MV-4-11 (cell line): ENCODE measurements around the gene CASP12.

ENCODE experiments used
- DNase-seq: peaks from one replicate; lab custom pipeline; 2025; lab: John Stamatoyannopoulos, UW

Gene CASP12

GRCh38 chr11:104836691-104837090 is 61.6 kb downstream of the CASP12 start:
- DNase-seq: peak; percentile 84
